ENCODE results near the gene CBLC. TPM values are rescaled to one million over a fixed set of nuclear protein-coding genes. Genes with fewer than 3 reads are reported as not detected.
A peak's percentile ranks its signal among the peaks of the same experiment; 100 is the strongest.

The CBLC gene
- total RNA-seq, 1 donor from 2014 or later, result 9.9 TPM

- TF ChIP-seq CTCF (IDR thresholded peaks at IDR 0.05; ENCODE audit: insufficient read depth, low read length, poor library complexity, severe bottlenecking), result no peak
- Histone ChIP-seq H3K36me3 (ENCODE audit: control insufficient read depth, insufficient read depth, low read length) (no peaks in the 10 kb centered on the region), H3K27me3 (ENCODE audit: control insufficient read depth, insufficient read depth, low read length) (no peaks in the 10 kb centered on the region), H3K4me3 (ENCODE audit: low read depth, low read length) (no peak overlapping the region)
- peak; percentile 34 for DNase-seq (ENCODE audit: low read depth)
Observed at GRCh38 chr19:44738603-44739558, 38.8 kb upstream of the CBLC start.

- no peak for DNase-seq (ENCODE audit: low read depth)
- peak; percentile 21 for TF ChIP-seq CTCF (IDR thresholded peaks at IDR 0.05; ENCODE audit: insufficient read depth, low read length, poor library complexity, severe bottlenecking)
Observed at GRCh38 chr19:44740351-44740824, 37.3 kb upstream of the CBLC start.

GRCh38 chr19:44741258-44741731, 36.4 kb upstream of the CBLC start:
- no peaks in the 10 kb centered on the region for H3K36me3 ChIP-seq (ENCODE audit: control insufficient read depth, insufficient read depth, low read length)
- no peak overlapping the region for H3K4me3 ChIP-seq (ENCODE audit: low read depth, low read length)
- TF ChIP-seq CTCF (IDR thresholded peaks at IDR 0.05; ENCODE audit: insufficient read depth, low read length, poor library complexity, severe bottlenecking), result no peak

More at GRCh38 chr19:44740351-44740824, 37.3 kb upstream of the CBLC start:
- H3K36me3 ChIP-seq (ENCODE audit: control insufficient read depth, insufficient read depth, low read length), result no peaks in the 10 kb centered on the region
- H3K4me3 ChIP-seq (ENCODE audit: low read depth, low read length), result no peak overlapping the region
- no peaks in the 10 kb centered on the region for H3K27me3 ChIP-seq (ENCODE audit: control insufficient read depth, insufficient read depth, low read length)

GRCh38 chr19:44741841-44742329, 35.8 kb upstream of the CBLC start:
- H3K4me3 ChIP-seq (ENCODE audit: low read depth, low read length), result no peak overlapping the region
- no peaks in the 10 kb centered on the region for H3K36me3 ChIP-seq (ENCODE audit: control insufficient read depth, insufficient read depth, low read length)
- H3K27me3 ChIP-seq (ENCODE audit: control insufficient read depth, insufficient read depth, low read length), result no peaks in the 10 kb centered on the region
- peak; percentile 99 for DNase-seq (ENCODE audit: low read depth)
- no peak for TF ChIP-seq CTCF (IDR thresholded peaks at IDR 0.05; ENCODE audit: insufficient read depth, low read length, poor library complexity, severe bottlenecking)

More at GRCh38 chr19:44741258-44741731, 36.4 kb upstream of the CBLC start:
- no peak for DNase-seq (ENCODE audit: low read depth)
- H3K27me3 ChIP-seq (ENCODE audit: control insufficient read depth, insufficient read depth, low read length), result no peaks in the 10 kb centered on the region

GRCh38 chr19:44742330-44743061, 35.2 kb upstream of the CBLC start:
- no peak overlapping the region for H3K4me3 ChIP-seq (ENCODE audit: low read depth, low read length)
- no peaks in the 10 kb centered on the region for H3K27me3 ChIP-seq (ENCODE audit: control insufficient read depth, insufficient read depth, low read length)
- TF ChIP-seq CTCF (IDR thresholded peaks at IDR 0.05; ENCODE audit: insufficient read depth, low read length, poor library complexity, severe bottlenecking), result no peak
- no peak for DNase-seq (ENCODE audit: low read depth)
- no peaks in the 10 kb centered on the region for H3K36me3 ChIP-seq (ENCODE audit: control insufficient read depth, insufficient read depth, low read length)

All from kidney epithelial cell (primary cell).